ENCODE measurements around the gene TRIM54. TPM values are rescaled to one million over a fixed set of nuclear protein-coding genes. Genes with fewer than 3 reads are reported as not detected.

The TRIM54 gene
- total and polyA plus RNA-seq, 9 of the 15 experiments (the other 6 are each of a cell fraction or from before 2014, with no cell fraction given): not detected

DNA sequence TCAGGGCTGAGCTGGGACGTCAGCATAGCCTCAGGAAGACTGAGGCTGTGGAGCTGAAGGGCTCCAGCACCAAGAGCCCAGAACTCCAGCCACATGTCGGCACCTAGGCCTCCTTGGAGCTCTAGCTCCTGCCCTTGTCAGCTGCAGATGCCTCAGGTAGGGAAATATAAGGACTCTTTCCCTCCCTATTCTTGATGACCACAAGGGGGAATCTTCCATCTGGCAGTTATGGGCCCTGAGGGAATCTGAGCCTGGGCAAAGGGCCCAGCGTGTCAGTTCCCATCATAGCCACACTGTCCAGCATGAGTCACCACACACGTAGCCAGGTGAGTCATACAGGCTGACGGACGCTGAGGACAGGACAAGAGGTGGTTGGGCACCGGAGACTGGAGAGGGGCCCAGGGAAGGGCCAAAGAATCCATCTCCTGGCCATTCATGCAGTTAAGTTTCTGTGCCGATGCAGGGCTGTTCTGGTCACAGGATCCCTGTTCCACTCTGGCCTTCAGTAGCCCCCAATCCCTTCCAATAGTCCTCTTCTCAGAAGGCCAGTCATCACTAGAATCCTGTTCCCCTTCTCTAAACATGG is 38.8 kb downstream of the TRIM54 start (continued):
- TF ChIP-seq, protein P1, sequence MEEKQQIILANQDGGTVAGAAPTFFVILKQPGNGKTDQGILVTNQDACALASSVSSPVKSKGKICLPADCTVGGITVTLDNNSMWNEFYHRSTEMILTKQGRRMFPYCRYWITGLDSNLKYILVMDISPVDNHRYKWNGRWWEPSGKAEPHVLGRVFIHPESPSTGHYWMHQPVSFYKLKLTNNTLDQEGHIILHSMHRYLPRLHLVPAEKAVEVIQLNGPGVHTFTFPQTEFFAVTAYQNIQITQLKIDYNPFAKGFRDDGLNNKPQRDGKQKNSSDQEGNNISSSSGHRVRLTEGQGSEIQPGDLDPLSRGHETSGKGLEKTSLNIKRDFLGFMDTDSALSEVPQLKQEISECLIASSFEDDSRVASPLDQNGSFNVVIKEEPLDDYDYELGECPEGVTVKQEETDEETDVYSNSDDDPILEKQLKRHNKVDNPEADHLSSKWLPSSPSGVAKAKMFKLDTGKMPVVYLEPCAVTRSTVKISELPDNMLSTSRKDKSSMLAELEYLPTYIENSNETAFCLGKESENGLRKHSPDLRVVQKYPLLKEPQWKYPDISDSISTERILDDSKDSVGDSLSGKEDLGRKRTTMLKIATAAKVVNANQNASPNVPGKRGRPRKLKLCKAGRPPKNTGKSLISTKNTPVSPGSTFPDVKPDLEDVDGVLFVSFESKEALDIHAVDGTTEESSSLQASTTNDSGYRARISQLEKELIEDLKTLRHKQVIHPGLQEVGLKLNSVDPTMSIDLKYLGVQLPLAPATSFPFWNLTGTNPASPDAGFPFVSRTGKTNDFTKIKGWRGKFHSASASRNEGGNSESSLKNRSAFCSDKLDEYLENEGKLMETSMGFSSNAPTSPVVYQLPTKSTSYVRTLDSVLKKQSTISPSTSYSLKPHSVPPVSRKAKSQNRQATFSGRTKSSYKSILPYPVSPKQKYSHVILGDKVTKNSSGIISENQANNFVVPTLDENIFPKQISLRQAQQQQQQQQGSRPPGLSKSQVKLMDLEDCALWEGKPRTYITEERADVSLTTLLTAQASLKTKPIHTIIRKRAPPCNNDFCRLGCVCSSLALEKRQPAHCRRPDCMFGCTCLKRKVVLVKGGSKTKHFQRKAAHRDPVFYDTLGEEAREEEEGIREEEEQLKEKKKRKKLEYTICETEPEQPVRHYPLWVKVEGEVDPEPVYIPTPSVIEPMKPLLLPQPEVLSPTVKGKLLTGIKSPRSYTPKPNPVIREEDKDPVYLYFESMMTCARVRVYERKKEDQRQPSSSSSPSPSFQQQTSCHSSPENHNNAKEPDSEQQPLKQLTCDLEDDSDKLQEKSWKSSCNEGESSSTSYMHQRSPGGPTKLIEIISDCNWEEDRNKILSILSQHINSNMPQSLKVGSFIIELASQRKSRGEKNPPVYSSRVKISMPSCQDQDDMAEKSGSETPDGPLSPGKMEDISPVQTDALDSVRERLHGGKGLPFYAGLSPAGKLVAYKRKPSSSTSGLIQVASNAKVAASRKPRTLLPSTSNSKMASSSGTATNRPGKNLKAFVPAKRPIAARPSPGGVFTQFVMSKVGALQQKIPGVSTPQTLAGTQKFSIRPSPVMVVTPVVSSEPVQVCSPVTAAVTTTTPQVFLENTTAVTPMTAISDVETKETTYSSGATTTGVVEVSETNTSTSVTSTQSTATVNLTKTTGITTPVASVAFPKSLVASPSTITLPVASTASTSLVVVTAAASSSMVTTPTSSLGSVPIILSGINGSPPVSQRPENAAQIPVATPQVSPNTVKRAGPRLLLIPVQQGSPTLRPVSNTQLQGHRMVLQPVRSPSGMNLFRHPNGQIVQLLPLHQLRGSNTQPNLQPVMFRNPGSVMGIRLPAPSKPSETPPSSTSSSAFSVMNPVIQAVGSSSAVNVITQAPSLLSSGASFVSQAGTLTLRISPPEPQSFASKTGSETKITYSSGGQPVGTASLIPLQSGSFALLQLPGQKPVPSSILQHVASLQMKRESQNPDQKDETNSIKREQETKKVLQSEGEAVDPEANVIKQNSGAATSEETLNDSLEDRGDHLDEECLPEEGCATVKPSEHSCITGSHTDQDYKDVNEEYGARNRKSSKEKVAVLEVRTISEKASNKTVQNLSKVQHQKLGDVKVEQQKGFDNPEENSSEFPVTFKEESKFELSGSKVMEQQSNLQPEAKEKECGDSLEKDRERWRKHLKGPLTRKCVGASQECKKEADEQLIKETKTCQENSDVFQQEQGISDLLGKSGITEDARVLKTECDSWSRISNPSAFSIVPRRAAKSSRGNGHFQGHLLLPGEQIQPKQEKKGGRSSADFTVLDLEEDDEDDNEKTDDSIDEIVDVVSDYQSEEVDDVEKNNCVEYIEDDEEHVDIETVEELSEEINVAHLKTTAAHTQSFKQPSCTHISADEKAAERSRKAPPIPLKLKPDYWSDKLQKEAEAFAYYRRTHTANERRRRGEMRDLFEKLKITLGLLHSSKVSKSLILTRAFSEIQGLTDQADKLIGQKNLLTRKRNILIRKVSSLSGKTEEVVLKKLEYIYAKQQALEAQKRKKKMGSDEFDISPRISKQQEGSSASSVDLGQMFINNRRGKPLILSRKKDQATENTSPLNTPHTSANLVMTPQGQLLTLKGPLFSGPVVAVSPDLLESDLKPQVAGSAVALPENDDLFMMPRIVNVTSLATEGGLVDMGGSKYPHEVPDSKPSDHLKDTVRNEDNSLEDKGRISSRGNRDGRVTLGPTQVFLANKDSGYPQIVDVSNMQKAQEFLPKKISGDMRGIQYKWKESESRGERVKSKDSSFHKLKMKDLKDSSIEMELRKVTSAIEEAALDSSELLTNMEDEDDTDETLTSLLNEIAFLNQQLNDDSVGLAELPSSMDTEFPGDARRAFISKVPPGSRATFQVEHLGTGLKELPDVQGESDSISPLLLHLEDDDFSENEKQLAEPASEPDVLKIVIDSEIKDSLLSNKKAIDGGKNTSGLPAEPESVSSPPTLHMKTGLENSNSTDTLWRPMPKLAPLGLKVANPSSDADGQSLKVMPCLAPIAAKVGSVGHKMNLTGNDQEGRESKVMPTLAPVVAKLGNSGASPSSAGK (IDR thresholded peaks at IDR 0.05): no peak
- no peak for TF ChIP-seq MED1 (CRISPR knock-in tag; IDR thresholded peaks at IDR 0.05; ENCODE audit: borderline replicate concordance)
- TF ChIP-seq, protein P2, sequence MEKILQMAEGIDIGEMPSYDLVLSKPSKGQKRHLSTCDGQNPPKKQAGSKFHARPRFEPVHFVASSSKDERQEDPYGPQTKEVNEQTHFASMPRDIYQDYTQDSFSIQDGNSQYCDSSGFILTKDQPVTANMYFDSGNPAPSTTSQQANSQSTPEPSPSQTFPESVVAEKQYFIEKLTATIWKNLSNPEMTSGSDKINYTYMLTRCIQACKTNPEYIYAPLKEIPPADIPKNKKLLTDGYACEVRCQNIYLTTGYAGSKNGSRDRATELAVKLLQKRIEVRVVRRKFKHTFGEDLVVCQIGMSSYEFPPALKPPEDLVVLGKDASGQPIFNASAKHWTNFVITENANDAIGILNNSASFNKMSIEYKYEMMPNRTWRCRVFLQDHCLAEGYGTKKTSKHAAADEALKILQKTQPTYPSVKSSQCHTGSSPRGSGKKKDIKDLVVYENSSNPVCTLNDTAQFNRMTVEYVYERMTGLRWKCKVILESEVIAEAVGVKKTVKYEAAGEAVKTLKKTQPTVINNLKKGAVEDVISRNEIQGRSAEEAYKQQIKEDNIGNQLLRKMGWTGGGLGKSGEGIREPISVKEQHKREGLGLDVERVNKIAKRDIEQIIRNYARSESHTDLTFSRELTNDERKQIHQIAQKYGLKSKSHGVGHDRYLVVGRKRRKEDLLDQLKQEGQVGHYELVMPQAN (IDR thresholded peaks at IDR 0.05; ENCODE audit: borderline replicate concordance): no peak
- TF ChIP-seq, protein P3, sequence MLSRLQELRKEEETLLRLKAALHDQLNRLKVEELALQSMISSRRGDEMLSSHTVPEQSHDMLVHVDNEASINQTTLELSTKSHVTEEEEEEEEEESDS (CRISPR knock-in tag; IDR thresholded peaks at IDR 0.05): no peak
- TF ChIP-seq, protein P4, sequence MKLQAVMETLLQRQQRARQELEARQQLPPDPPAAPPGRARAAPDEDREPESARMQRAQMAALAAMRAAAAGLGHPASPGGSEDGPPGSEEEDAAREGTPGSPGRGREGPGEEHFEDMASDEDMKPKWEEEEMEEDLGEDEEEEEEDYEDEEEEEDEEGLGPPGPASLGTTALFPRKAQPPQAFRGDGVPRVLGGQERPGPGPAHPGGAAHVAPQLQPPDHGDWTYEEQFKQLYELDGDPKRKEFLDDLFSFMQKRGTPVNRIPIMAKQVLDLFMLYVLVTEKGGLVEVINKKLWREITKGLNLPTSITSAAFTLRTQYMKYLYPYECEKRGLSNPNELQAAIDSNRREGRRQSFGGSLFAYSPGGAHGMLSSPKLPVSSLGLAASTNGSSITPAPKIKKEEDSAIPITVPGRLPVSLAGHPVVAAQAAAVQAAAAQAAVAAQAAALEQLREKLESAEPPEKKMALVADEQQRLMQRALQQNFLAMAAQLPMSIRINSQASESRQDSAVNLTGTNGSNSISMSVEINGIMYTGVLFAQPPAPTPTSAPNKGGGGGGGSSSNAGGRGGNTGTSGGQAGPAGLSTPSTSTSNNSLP (IDR thresholded peaks at IDR 0.05; ENCODE audit: borderline replicate concordance, low read depth, low read length): no peak
- TF ChIP-seq CXXC5 (CRISPR knock-in tag; IDR thresholded peaks at IDR 0.05): peak; percentile 60
- TF ChIP-seq PCBP1 (IDR thresholded peaks at IDR 0.05; ENCODE audit: low read depth, low read length, poor library complexity, severe bottlenecking): no peak
- TF ChIP-seq, protein P5, sequence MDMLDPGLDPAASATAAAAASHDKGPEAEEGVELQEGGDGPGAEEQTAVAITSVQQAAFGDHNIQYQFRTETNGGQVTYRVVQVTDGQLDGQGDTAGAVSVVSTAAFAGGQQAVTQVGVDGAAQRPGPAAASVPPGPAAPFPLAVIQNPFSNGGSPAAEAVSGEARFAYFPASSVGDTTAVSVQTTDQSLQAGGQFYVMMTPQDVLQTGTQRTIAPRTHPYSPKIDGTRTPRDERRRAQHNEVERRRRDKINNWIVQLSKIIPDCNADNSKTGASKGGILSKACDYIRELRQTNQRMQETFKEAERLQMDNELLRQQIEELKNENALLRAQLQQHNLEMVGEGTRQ (CRISPR knock-in tag; IDR thresholded peaks at IDR 0.05): no peak
